Bronchial epithelial cell (primary cell): Measurements from ENCODE around the gene NDUFAF3. TPM values are rescaled to one million over a fixed set of nuclear protein-coding genes. Genes with fewer than 3 reads are reported as not detected.

ENCODE experiments used
- DNase-seq: peaks from one replicate; pipeline ENCODE4 v3.0.0-alpha.2; 2010; ENCODE audit warnings: low read depth
- FAIRE-seq: peaks from 2 replicates; lab custom pipeline; 2011; peaks lifted over from hg19 to GRCh38; lab: Jason Lieb, UNC
- H3K27me3 ChIP-seq: 2 replicates; pipeline ENCODE4 v1.5.1; 2011; ENCODE audit warnings: low read length; ENCODE audit not compliant: control insufficient read depth, insufficient read depth
- H3K36me3 ChIP-seq: 2 replicates; pipeline ENCODE4 v1.5.1; 2011; ENCODE audit warnings: low read length; ENCODE audit not compliant: control insufficient read depth, insufficient read depth
- H3K4me3 ChIP-seq: 2 replicates; pipeline ENCODE4 v1.5.1; 2011; ENCODE audit warnings: mild to moderate bottlenecking, low read depth, low read length, control low read depth
- CTCF ChIP-seq: IDR thresholded peaks from 2 replicates; pipeline ENCODE4 v1.5.1; 2011; ENCODE audit warnings: mild to moderate bottlenecking, moderate library complexity, low read length, control low read depth, inconsistent platforms; ENCODE audit not compliant: insufficient read depth, severe bottlenecking
- total RNA-seq: library from RNA; depleted of rRNA; stranded (reverse); fragments of >200 nt; gene quantifications from 2 replicates; pipeline ENCODE4 v1.2.1, GENCODE V29; 2014

Gene NDUFAF3
- total RNA-seq, 1 donor from 2014 or later, result 36.3 TPM

GRCh38 chr3:48989796-48990635 is 31.9 kb upstream of the NDUFAF3 start, which contains the start of gene P4HTM:
TSS of gene P4HTM (plus strand) at chr3:48990241. CDS start at chr3:48990257, 16 bp downstream.
- DNase-seq (peak; percentile 63), FAIRE-seq (no peak)
- Histone ChIP-seq H3K4me3 (peak within 1 kb of the TSS; percentile 79), H3K36me3 (peaks cover 1% of the 10 kb centered on the region), H3K27me3 (no peaks in the 10 kb centered on the region)
- peak; percentile 42 for TF ChIP-seq CTCF

DNA sequence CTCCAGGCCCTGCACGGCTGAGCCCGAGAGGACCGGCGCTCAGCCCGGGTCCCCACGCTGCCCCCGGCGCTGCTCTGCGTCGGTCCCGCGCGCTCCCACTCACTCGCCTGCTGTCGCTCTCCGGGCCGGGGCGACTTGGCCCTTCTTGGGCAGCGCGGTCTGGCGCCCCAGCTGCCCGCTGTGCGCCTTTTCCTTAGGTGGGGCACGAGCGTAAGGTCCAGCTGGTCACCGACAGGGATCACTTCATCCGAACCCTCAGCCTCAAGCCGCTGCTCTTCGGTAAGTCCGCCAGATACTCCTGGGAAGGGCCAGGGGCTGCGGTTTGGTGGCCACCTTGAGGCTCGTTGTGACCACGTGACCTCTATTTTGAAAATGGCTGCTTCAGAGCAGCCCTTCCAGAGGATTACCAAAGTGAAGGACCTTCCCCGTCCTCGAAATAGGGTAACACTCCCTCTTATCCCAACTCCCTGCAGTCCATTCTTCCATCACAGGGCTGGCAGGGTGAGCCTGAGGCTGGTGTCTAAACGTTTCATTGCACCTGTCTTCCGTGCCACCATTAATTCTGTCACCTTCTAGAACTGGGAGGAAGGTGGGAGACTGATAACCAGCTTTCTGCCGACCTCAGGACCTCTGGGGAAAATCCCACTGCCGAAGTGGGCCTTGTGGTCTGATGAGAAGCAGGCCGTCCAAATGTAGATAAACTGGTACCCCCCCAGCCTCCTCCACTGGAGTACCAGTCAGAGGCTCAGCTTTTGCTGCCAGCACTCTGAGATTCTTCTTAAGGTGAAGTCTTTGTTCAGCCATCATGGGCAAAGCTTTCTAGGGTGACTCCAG is 31.1 kb upstream of the NDUFAF3 start:
- TF ChIP-seq CTCF, result no peak
- FAIRE-seq, result no peak
- no peak for DNase-seq
- Histone ChIP-seq H3K27me3 (no peaks in the 10 kb centered on the region), H3K36me3 (no peaks in the 10 kb centered on the region), H3K4me3 (peak overlapping the region; percentile 79)

DNA sequence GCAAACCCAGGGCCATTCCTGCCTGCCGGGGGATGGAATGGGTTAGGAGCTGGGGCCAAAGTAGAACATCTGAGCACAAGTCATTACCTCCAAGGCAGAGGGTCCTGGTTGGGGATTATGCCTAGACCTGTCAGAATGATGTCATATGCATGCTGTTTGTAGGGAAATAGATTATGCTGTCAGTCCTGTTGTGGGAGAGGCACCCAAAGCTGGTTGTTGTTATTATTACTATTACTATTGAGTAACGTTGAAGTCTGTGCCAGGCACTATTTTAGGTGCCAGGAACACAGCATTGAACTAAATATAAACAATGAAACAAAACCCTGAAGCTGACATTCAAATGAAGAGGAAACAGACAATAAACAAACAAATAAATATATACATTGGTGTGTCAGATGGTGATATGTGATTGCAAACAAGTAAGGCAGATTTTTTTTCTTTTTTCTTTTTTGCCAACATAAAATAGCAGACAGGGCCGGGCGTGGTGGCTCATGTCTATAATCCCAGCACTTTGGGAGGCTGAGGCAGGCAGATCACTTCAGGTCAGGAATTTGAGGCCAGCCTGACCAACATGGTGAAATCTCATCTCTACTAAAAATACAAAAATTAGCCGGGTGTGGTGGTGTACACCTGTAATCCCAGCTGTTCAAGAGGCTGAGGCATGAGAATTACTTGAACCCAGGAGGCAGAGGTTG is 29.9 kb upstream of the NDUFAF3 start:
- no peaks in the 10 kb centered on the region for H3K27me3 ChIP-seq
- TF ChIP-seq CTCF, result no peak
- H3K36me3 ChIP-seq, result no peaks in the 10 kb centered on the region
- no peak overlapping the region for H3K4me3 ChIP-seq
- FAIRE-seq (no peak), DNase-seq (peak; percentile 51)

- Histone ChIP-seq H3K4me3 (no peak overlapping the region), H3K36me3 (no peaks in the 10 kb centered on the region), H3K27me3 (no peaks in the 10 kb centered on the region)
- no peak for FAIRE-seq
- no peak for DNase-seq
- TF ChIP-seq CTCF, result no peak
Observed at GRCh38 chr3:48993834-48994233, 28.1 kb upstream of the NDUFAF3 start.

GRCh38 chr3:48996640-48997039 is 25.3 kb upstream of the NDUFAF3 start:
- no peak for TF ChIP-seq CTCF
- no peak overlapping the region for H3K4me3 ChIP-seq
- no peak for FAIRE-seq
- no peaks in the 10 kb centered on the region for H3K27me3 ChIP-seq
- H3K36me3 ChIP-seq, result no peaks in the 10 kb centered on the region
- no peak for DNase-seq
